ENCODE results near the gene ASAP3.

Gene ASAP3

GRCh38 chr1:23424293-23425192, 59.4 kb downstream of the ASAP3 start, which contains the start of gene TCEA3:
Gene TCEA3, minus strand, starts transcription at chr1:23424748. Its CDS starts 115 bp downstream, at chr1:23424633.
- no peak for DNase-seq (ENCODE audit: low read depth in 2 of 2, low spot score in 1 of 2)

DNA sequence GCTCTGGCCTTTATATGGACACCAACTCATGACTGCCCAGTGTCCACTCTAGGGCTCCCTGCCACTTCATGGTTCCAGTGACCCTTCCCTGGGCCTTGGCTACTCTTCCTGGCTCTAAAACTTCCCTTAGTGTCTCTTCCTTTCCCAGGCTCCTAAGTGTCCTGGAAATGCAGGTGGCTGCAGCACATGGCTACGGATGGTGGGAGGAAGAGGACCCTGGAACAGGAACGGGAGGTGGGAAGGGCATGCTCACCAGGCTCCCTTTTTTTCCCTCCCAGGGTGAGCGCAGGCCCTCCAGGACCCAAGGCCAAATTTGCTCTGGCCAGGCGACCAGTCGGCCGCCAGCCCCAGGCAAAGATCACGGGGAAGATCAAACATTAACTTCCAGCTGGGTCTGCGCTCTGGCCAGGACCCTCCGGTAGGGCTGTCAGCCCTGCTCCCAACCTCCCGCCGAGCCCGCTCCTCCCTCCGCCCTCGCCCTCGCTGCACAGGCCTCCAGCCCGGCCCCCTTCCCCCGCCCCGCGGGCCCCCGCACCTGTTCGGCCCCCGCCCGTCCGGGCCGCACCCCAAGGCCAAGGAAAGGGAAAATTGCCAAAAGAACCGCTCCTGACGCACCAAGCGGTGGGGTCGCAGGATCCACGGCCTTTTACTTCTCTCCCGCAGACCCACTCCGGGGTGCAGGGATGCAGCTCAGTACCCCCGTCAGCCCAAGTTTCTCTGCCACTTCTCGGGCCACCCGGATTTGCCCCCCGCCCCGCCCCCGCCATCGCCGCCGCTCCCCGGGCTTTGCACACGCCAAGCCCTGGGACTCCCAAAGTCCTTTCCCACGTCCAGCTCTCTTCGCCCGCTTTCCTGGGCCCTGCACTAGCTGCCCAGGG, 60.3 kb downstream of the ASAP3 start:
- DNase-seq (ENCODE audit: low read depth in 2 of 2, low spot score in 1 of 2): no peak

DNA sequence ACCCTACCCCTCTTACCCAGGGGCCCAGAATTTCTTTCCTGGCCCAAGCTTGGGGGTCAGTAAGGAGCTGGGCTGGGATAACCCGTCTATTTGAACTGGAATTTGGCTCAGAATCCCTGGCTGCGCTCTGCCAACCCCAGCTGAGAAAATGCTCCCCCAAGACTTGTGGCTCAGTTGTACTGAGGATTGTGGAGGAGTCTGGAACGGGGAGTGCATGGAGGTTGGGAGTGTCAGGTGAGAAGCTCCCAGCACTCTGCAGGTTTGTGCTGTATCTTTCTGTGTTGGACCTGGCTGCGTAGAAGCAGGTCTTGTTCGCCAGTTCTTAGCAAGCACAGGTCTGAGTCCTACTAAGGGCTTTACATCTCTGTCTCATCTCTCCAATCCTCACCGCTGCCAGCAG, 61.0 kb downstream of the ASAP3 start:
- no peak for DNase-seq (ENCODE audit: low read depth in 2 of 2, low spot score in 1 of 2)

- peak in 1 of 2 donors; percentile 8 for DNase-seq (ENCODE audit: low read depth in 2 of 2, low spot score in 1 of 2)
Observed at GRCh38 chr1:23422241-23422877, 61.6 kb downstream of the ASAP3 start.

DNA sequence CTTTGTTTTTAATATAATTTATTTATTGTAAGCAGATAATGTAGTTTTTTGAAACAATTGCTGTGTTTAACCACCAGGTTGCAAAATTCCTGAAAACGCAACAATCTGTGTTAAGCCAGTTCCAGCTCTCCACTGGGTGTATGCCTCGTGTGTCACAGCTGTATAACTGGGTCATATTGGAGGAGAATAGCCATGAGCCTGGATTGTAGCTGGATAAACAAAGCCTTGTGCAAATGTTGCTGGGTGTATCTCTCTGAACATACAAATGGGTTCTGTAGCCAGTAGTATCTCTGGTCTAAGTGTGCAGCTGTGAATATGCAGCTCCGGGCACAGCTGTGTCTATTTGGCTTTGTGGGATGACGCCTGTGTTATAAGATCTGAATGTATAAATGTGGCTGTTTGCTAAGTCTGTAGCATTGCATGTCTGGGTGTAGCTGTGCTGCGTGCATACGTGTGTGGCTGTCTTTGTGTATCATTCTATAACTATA, 62.2 kb downstream of the ASAP3 start:
- DNase-seq (ENCODE audit: low read depth in 2 of 2, low spot score in 1 of 2): no peak

DNA sequence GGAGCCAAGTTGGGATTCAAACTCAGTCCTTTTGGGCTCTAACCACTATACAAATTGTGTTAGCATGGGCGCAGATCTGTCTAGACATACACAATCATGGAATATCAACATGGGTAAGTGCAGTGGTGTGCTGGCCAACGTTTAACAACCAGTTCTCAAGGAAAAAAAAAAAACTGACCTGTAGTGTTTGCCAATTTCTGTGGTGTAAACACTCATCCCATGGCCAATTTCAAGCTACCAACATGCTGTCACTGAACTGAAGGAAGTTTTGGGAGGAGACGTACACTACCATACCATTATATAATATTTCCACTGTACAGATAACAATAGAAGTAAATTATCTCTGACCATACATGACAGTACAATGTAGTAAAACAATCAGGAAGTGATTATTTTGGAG, 62.6 kb downstream of the ASAP3 start:
- DNase-seq (ENCODE audit: low read depth in 2 of 2, low spot score in 1 of 2): no peak

DNA sequence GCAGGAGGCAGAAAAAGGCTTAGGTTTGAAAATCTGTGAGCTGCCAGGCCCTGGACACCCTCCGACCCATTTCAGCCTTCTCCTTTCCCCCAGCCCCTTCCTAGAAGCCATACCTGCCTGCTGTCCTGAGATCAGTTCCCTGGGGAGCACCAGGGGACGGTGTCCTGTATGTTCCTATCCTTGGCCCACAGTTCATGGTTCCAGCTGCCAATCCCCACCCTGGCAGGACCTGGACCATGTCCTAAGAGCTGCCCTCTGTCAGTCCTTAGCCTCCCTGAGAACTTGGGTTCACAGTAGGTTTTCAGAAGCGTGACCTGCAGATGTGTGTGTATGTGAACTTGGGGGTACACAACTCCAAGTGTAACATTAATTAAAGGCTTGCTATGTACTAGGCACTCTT, 63.2 kb downstream of the ASAP3 start:
- DNase-seq (ENCODE audit: low read depth in 2 of 2, low spot score in 1 of 2): no peak

- DNase-seq (ENCODE audit: low read depth in 2 of 2, low spot score in 1 of 2): no peak
Observed at GRCh38 chr1:23419180-23419579, 64.8 kb downstream of the ASAP3 start.

- DNase-seq (ENCODE audit: low read depth in 2 of 2, low spot score in 1 of 2): no peak
Observed at GRCh38 chr1:23417570-23417969, 66.4 kb downstream of the ASAP3 start.

- no peak for DNase-seq (ENCODE audit: low read depth in 2 of 2, low spot score in 1 of 2)
Observed at GRCh38 chr1:23416964-23417363, 67.0 kb downstream of the ASAP3 start.

DNA sequence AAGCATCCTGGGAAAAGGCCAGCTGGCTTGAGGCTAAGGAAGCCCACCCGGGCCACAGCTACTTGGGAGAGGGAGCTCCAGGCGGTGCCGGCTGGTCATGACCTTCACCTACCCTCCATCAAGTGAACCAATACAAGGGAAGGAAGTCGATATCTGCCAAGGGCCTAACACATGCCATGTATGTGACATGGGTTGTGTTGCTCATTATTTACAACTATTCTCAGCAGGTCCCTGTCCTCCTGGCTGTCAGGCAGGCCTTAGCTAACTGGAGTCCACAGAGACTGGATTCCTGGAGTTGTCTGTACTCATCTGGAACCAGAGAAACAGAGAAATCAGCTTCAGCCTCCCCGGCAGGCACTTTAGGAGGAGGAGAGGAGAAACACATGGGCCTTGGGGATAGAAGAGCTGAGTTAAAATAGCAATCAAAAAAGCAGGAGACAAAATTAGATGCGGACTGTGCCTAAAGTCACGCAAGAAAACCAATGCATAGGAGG, 75.1 kb downstream of the ASAP3 start:
- no peak for DNase-seq (ENCODE audit: low read depth in 2 of 2, low spot score in 1 of 2)

- no peak for DNase-seq (ENCODE audit: low read depth in 2 of 2, low spot score in 1 of 2)
Observed at GRCh38 chr1:23407016-23407630, 76.9 kb downstream of the ASAP3 start.

GRCh38 chr1:23405946-23406345, 78.0 kb downstream of the ASAP3 start:
- DNase-seq (ENCODE audit: low read depth in 2 of 2, low spot score in 1 of 2): no peak

DNA sequence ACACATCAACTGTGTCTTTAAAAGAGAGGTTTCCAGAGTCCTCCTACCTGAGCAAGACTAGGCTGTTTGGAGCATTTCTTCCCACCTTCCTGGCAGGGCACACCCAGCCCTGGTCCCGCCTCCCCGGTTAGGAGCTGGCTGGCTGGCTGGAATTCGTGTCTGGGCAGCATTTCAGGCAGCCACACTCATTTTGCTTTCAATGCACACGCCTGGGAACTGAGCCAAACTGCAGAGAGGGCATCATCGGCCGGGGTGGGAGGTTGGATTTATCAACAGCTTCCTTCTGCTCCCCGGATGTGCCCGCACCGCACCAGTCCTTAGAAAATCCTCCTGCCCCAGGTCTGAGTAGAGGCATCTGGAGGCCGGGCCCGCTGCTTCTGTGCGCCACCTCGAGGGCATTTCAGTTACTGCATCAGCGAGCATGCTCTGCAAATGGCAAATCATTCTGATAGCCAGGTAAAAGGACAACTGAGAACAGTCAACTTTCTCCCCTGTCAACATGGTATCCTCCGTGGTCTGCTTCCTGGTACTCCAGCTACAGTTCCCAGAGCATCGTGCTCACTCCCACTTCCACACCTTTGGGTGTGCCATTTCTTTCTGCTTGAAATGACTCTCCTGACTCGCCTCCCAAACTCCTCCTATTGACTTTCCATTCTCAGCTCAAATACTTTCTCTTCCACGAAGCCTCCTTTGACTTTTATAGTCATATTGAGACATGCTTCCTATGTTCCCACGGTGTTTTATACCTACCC, 80.1 kb downstream of the ASAP3 start:
- DNase-seq (ENCODE audit: low read depth in 2 of 2, low spot score in 1 of 2): peak; percentile 68

DNA sequence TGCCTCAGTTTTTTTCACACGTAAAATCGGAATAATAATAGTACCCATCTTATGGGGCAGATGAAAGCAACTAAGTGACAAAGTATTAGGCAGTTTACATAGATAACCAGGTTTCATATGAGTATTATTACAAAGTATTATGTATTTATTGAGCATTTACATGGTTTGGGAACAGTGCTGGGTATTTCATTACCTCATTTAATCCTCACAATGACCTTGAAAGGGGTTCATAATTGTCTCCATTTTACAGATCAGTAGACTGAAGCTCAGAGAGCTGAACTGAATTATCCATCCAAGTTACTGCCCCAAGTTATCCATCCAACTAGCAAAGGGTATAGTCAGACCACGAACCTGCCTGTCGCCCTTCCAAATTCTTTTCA, 80.6 kb downstream of the ASAP3 start:
- no peak for DNase-seq (ENCODE audit: low read depth in 2 of 2, low spot score in 1 of 2)

- no peak for DNase-seq (ENCODE audit: low read depth in 2 of 2, low spot score in 1 of 2)
Observed at GRCh38 chr1:23403038-23403336, 81.0 kb downstream of the ASAP3 start.

- DNase-seq (ENCODE audit: low read depth in 2 of 2, low spot score in 1 of 2): no peak
Observed at GRCh38 chr1:23402286-23403037, 81.5 kb downstream of the ASAP3 start.

- no peak for DNase-seq (ENCODE audit: low read depth in 2 of 2, low spot score in 1 of 2)
Observed at GRCh38 chr1:23401313-23401712, 82.7 kb downstream of the ASAP3 start.

GRCh38 chr1:23400324-23401114, 83.5 kb downstream of the ASAP3 start:
- DNase-seq (ENCODE audit: low read depth in 2 of 2, low spot score in 1 of 2): no peak
